ENCODE results near the gene ZNF275.
"Not testable (repeated sequence)": the region's sequence is repeated elsewhere in the genome, so short reads cannot be mapped to it uniquely, and the experiment has no call there.

The ZNF275 gene

GRCh38 chrX:153388722-153389459 is 54.9 kb downstream of the ZNF275 start:
- no peak for DNase-seq

- not testable (repeated sequence) for DNase-seq
These were observed 55.5 kb downstream of the ZNF275 start for GRCh38 chrX:153389460-153389768.

GRCh38 chrX:153392642-153393321 is 58.8 kb downstream of the ZNF275 start:
- no peak for DNase-seq

- no peak for DNase-seq
These were observed 60.7 kb downstream of the ZNF275 start for GRCh38 chrX:153394612-153395011.

- DNase-seq: no peak
These were observed 61.8 kb downstream of the ZNF275 start for GRCh38 chrX:153395613-153396319.

GRCh38 chrX:153396320-153397195 is 62.6 kb downstream of the ZNF275 start:
- no peak for DNase-seq

GRCh38 chrX:153397256-153397960 is 63.5 kb downstream of the ZNF275 start:
- DNase-seq: no peak

- no peak for DNase-seq
These were observed 64.5 kb downstream of the ZNF275 start for GRCh38 chrX:153398275-153398960.

GRCh38 chrX:153400146-153401132 is 66.5 kb downstream of the ZNF275 start:
- DNase-seq: no peak

- no peak for DNase-seq
These were observed 67.3 kb downstream of the ZNF275 start, which contains the start of gene PNMA6E for GRCh38 chrX:153401133-153401764. Gene PNMA6E, minus strand, starts transcription at chrX:153401350. Its CDS starts 2,501 bp downstream, at chrX:153398849.
